ENCODE data around the gene RMP24.

RMP24 gene

GRCh38 chr18:35948080-35948479, 24.4 kb upstream of the RMP24 start:
- WGBS (ENCODE audit: insufficient coverage): no CpG with 5 or more reads among the region's 3 CpGs

DNA sequence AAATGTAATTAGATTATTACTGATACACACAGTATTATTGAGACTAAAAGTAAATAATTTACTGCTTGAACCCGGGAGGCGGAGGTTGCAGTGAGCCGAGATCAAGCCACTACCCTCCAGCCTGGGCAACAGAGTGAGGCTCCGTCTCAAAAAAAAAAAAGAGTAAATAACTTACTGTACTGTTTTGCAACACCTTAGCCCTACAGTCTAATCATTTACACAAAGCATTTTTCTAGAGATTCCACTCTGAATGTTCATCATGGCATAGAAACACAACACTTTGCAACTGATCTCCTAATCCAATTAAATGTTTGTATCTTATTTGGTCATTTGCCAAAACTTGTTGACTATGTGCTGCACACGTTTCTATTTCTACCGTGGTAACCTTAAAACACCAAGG, 23.4 kb upstream of the RMP24 start:
- Mint-ChIP-seq H3K27me3 (ENCODE audit: low read depth in 3 of 3) (peaks cover 7 to 26% (median 9%) of the 10 kb centered on the region in 3 donors), H3K4me3 (peak overlapping the region in 1 of 2 donors; percentile 75), H3K27ac (no peak overlapping the region), H3K36me3 (no peaks in the 10 kb centered on the region), H3K4me1 (peaks cover 9% of the 10 kb centered on the region), H3K9me3 (peaks cover 0 to 7% (median 0%) of the 10 kb centered on the region in 7 donors)
- WGBS (ENCODE audit: insufficient coverage): 98% methylated on average over 6 of the region's 6 CpGs
- H3K79me2 ChIP-seq (ENCODE audit: insufficient read depth, low read length): no peaks in the 10 kb centered on the region
- no peak overlapping the region for H3K4me2 ChIP-seq (replicated peaks; ENCODE audit: extremely low read depth, low read length, poor library complexity, severe bottlenecking)
- peaks cover 0 to 9% of the 10 kb centered on the region in 2 donors for H3K27me3 ChIP-seq (ENCODE audit: control insufficient read depth in 2 of 2, insufficient read depth in 2 of 2, low read length in 2 of 2)
- no peak overlapping the region for H3K9ac ChIP-seq (ENCODE audit: insufficient read depth, low read length, poor library complexity, severe bottlenecking)
- no peaks in the 10 kb centered on the region for H3K36me3 ChIP-seq (replicated peaks in 1 of 2; ENCODE audit: control insufficient read depth in 1 of 2, insufficient read depth in 2 of 2, low read length in 2 of 2)
- peaks cover 8 to 9% of the 10 kb centered on the region in 2 donors for H3K4me1 ChIP-seq (ENCODE audit: control insufficient read depth in 1 of 2, insufficient read depth in 2 of 2, low read length in 2 of 2)
- no peak for DNase-seq
- no peaks in the 10 kb centered on the region for H3K9me3 ChIP-seq (replicated peaks in 1 of 2; ENCODE audit: control insufficient read depth in 1 of 2, insufficient read depth in 1 of 2, low read length in 2 of 2)
- no peak overlapping the region for H3K27ac ChIP-seq (ENCODE audit: low read depth in 1 of 2, low read length in 2 of 2)
- H2AFZ ChIP-seq (ENCODE audit: insufficient read depth, low read depth, low read length, poor library complexity, severe bottlenecking): no peak overlapping the region
- TF ChIP-seq CTCF (IDR thresholded peaks at IDR 0.05): no peak
- no peak overlapping the region for H3K4me3 ChIP-seq (replicated peaks in 1 of 3; ENCODE audit: low read depth in 2 of 3, low read length in 3 of 3)
- intact Hi-C loops (cut with micrococcal nuclease): no loop called here
- H4K20me1 ChIP-seq (ENCODE audit: insufficient read depth, low read length): no peaks in the 10 kb centered on the region

More at GRCh38 chr18:35948080-35948479, 24.4 kb upstream of the RMP24 start:
- peaks cover 9% of the 10 kb centered on the region for H3K4me1 Mint-ChIP-seq
- no peak overlapping the region for H3K27ac ChIP-seq (ENCODE audit: low read depth in 1 of 2, low read length in 2 of 2)
- no peak for TF ChIP-seq CTCF (IDR thresholded peaks at IDR 0.05)
- DNase-seq: no peak
- no peaks in the 10 kb centered on the region for H3K36me3 Mint-ChIP-seq
- H3K36me3 ChIP-seq (replicated peaks in 1 of 2; ENCODE audit: control insufficient read depth in 1 of 2, insufficient read depth in 2 of 2, low read length in 2 of 2): no peaks in the 10 kb centered on the region
- H3K4me3 Mint-ChIP-seq: no peak overlapping the region
- H3K4me3 ChIP-seq (replicated peaks in 1 of 3; ENCODE audit: low read depth in 2 of 3, low read length in 3 of 3): no peak overlapping the region
- no peak overlapping the region for H3K9ac ChIP-seq (ENCODE audit: insufficient read depth, low read length, poor library complexity, severe bottlenecking)
- H2AFZ ChIP-seq (ENCODE audit: insufficient read depth, low read depth, low read length, poor library complexity, severe bottlenecking): no peak overlapping the region
- H3K4me2 ChIP-seq (replicated peaks; ENCODE audit: extremely low read depth, low read length, poor library complexity, severe bottlenecking): no peak overlapping the region
- intact Hi-C loops (cut with micrococcal nuclease): no loop called here
- H3K79me2 ChIP-seq (ENCODE audit: insufficient read depth, low read length): no peaks in the 10 kb centered on the region
- H3K9me3 ChIP-seq (replicated peaks in 1 of 2; ENCODE audit: control insufficient read depth in 1 of 2, insufficient read depth in 1 of 2, low read length in 2 of 2): no peaks in the 10 kb centered on the region
- peaks cover 0 to 6% (median 0%) of the 10 kb centered on the region in 7 donors for H3K9me3 Mint-ChIP-seq
- H3K27me3 Mint-ChIP-seq (ENCODE audit: low read depth in 3 of 3): peaks cover 7 to 26% (median 9%) of the 10 kb centered on the region in 3 donors
- no peak overlapping the region for H3K27ac Mint-ChIP-seq
- peaks cover 8 to 9% of the 10 kb centered on the region in 2 donors for H3K4me1 ChIP-seq (ENCODE audit: control insufficient read depth in 1 of 2, insufficient read depth in 2 of 2, low read length in 2 of 2)
- peaks cover 0 to 9% of the 10 kb centered on the region in 2 donors for H3K27me3 ChIP-seq (ENCODE audit: control insufficient read depth in 2 of 2, insufficient read depth in 2 of 2, low read length in 2 of 2)
- no peaks in the 10 kb centered on the region for H4K20me1 ChIP-seq (ENCODE audit: insufficient read depth, low read length)

Data from CD14-positive monocyte (primary cell).